GM19023 (cell line): ENCODE data around the gene EDC4.
A peak's percentile ranks its signal among the peaks of the same experiment; 100 is the strongest.

Experiments
- ATAC-seq: cut with Tn5 transposase; IDR thresholded peaks from one replicate; pipeline ENCODE4 v1.9.1; 2021; ENCODE audit warnings: mild to moderate bottlenecking, moderate library complexity; ENCODE audit not compliant: unreplicated experiment

Gene EDC4

GRCh38 chr16:67878846-67879245, 6.0 kb downstream of the EDC4 start:
- no peak for ATAC-seq

DNA sequence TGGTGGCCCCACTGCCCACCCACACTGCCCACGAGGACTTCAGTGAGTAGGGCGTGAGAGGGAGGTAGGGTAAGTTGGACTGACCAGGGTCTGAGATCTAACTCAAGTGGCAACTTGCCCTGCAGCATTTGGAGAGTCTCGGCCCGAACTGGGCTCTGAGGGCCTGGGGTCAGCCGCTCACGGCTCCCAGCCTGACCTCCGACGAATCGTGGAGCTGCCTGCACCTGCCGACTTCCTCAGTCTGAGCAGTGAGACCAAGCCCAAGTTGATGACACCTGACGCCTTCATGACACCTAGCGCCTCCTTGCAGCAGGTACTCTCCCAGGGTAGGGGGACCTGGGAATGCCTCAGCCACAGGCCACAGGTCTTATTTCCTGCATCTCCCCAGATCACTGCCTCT, 6.6 kb downstream of the EDC4 start:
- ATAC-seq = no peak

DNA sequence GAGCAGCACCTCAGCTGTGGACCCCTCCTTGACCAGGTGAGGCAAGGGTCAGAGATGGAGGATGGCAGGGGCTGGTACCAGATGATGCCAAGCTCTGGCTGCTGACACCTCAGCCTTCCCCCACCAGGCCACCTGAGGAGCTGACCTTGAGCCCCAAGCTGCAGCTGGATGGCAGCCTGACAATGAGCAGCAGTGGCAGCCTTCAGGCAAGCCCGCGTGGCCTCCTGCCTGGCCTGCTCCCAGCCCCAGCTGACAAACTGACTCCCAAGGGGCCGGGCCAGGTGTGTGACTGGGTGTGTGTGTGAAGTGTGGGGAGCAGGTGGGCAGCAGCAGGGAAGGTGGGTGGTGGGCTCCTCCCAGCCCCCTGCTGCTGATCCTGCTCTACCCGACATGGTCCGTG, 7.1 kb downstream of the EDC4 start:
- no peak for ATAC-seq

GRCh38 chr16:67880584-67880983, 7.7 kb downstream of the EDC4 start:
- ATAC-seq = no peak

GRCh38 chr16:67881621-67882161, 8.8 kb downstream of the EDC4 start:
- no peak for ATAC-seq

DNA sequence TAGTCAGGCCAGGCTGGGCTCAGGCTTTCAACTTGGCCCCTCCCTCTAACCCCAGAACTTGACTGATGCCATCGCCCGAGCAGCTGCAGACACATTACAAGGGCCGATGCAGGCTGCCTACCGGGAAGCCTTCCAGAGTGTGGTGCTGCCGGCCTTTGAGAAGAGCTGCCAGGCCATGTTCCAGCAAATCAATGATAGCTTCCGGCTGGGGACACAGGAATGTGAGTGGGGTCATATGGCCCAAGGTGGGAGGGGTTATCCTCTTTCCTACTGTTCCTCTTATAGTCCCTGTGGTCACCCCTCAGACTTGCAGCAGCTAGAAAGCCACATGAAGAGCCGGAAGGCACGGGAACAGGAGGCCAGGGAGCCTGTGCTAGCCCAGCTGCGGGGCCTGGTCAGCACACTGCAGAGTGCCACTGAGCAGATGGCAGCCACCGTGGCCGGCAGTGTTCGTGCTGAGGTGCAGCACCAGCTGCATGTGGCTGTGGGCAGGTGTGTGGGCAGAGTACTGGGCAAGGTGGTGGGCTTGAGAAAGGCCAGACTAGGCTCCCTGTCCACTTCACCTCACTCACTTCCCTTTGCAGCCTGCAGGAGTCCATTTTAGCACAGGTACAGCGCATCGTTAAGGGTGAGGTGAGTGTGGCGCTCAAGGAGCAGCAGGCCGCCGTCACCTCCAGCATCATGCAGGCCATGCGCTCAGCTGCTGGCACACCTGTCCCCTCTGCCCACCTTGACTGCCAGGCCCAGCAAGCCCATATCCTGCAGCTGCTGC, 9.7 kb downstream of the EDC4 start:
- ATAC-seq = no peak

- no peak for ATAC-seq
These were observed 10.5 kb downstream of the EDC4 start for GRCh38 chr16:67883146-67883871.

GRCh38 chr16:67883872-67884261, 11.0 kb downstream of the EDC4 start:
- no peak for ATAC-seq

DNA sequence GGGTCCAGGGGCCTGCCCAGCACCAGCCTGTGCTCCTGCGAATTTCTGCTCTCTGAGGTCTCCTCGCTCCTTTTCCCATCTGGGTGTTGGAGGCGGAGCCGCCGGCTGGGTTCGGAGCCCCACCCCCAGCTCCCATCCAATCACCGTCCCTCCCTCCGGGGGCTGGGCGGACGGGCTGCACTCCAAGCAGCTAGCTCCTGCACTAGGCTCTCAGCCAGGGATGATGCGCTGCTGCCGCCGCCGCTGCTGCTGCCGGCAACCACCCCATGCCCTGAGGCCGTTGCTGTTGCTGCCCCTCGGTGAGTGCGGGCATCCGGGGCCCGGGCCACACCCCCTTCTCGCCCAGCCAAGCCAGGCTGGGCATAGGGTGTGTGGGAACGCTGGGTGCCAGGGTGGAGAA, 11.8 kb downstream of the EDC4 start, which contains the start of gene NRN1L:
Gene NRN1L, plus strand, starts transcription at position 202 of the 400 bp plus-strand sequence. Its CDS starts 19 bp downstream, at position 221.
- no peak for ATAC-seq

- no peak for ATAC-seq
These were observed 12.7 kb downstream of the EDC4 start for GRCh38 chr16:67885545-67885944.

GRCh38 chr16:67885976-67886375, 13.1 kb downstream of the EDC4 start:
- ATAC-seq = no peak

DNA sequence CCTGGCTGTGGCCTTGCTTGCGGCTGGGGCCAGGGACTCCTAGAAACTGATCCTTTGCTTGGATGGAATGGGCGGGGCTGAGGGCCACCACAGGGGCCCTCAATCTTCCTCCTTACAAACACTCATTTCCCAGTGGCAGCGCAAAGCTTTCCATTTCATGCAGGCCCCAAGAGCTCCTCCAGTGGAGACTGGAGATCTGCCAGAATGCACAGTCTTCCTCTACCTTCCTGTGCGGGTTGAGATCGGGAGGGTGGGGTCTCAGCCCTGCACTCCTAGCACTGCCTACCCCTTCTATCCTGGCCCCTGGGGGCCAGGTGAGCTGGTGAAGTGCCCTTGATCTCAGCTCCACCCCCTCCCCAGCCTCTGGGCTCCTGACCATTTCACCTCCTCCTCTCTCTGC, 13.5 kb downstream of the EDC4 start:
- ATAC-seq = no peak

- no peak for ATAC-seq
These were observed 15.5 kb downstream of the EDC4 start for GRCh38 chr16:67888331-67888730.

GRCh38 chr16:67892375-67892774, 19.5 kb downstream of the EDC4 start:
- no peak for ATAC-seq

DNA sequence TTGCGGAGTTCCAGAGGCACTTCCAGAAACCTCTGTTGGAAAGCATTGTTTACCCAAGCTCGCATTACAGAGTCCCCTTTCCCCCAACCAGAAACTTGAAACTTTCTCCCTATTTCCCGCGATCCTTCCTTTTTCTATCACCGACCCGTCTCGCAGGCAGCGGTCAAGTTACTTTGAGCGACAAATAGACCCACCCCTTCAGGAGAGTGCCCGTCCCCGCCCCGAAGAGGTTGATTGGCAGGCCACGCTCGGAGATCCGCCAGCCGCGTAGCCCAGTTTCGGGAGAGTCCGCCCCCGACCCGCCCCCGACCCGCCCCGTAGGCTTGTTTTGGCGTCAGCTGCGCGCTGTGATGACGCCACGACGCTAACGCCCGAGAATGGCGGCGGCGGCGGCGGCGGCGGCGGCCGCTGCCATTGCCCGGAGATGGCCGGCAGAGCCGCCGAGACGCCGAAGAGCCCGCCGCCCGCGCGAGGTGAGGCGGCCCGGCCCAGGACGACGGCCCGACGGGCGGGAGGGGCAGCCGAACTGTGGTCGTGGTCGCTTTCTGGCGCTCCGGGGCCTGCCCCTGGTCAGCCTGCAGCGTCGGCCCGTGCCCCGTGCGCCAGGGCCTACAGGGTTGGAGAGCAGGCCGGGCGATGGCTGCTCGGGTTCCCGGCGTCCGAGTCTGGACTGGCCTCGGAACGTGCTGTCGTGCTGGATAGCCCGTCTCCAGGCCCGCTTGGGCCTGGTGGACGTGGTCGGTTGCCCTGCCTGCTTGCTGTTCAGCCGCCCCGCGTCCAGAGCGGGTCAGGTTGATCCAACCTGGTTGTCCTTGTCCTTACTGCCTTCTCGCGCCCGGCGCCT, 20.3 kb downstream of the EDC4 start, which contains the start of gene PSKH1:
Gene PSKH1, plus strand, starts transcription at position 356 of the 844 bp plus-strand sequence. CDS start 15,496 bp downstream, outside the sequence.
- peak; percentile 95 for ATAC-seq

DNA sequence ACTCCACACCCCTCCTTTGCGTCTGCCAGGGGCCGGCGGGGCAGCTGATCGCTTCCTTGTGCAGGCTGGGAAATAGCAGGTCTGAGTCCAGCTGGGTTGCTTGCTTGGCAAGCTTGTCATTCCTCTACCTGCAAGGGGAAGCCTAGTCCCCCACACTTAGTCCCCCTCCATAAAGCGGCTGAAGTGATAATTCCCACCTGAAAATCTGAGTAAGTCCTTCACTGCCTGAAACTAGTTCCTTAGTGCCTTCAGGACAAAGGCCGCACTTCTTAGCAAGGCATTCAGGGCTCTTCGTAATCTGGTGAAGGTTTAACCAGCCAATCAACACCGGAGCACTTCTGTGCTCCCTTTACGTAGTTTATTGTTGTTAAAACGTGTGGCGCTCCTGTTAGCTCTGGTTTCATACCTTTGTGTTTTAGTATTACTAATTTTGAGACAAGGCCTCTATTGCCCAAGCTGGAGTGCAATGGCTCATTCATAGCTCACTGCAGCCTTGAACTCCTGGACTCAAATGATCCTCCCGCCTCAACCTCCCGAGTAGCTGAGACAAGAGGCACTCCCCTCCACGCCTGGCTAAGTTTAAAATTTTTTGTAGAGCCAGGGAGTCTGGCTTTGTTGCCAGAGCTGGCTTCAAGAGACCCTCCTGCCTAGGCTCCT, 21.0 kb downstream of the EDC4 start:
- no peak for ATAC-seq

DNA sequence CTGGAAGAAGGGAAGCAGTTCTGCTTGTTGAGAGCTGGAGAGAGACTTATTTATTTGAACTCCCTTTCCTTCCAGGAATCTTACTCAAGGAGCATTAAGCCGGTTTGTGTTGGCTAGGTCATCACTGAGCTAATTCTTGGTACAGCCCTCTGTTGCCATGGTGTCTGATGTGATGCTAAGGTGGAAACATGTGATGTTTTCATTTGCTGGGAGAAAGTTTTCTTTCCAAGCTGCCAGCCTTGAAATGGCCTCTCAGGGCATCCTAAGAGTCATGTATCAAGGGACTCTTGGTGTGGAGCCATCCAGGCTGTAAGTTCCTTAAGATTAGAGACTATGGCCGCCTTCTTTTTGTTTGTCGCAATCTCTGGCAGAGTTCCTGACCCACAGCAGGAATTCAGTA, 24.4 kb downstream of the EDC4 start:
- ATAC-seq = no peak

DNA sequence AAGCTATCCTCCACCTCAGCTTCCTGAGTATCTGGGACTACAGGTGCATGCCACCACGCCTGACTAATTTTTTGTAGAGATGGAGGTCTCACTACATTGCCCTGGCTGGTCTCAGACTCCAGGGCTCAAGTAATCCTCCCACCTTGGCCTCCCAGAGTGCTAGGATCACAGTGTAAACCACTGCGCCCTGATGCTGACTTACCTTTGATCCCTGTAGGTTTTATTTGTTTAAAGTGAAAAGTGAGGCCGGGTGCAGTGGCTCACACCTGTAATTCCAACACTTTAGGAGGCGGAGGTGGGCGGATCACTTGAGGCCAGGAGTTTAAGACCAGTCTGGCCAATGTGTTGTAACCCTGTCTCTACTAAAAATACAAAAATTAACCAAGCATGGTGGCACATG, 28.9 kb downstream of the EDC4 start:
- no peak for ATAC-seq

DNA sequence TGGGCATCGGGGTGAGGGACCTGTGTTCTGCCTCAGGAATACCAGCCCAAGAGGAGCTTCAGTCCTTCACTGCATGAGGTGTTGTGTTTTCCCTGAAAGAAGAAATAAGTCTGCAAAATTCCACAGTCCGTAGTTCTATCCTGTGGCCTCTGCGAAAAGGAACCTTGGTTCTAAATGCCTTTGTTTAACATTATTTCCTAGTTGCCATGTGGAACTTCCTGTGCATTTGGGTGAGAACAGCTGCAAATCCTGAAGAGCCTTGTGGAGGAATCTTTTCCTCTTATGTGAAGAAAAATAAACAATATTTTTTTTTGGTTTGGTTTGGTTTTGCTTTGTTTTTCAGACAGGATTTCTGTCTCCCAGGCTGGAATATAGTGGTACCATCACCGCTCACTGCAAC, 30.0 kb downstream of the EDC4 start:
- no peak for ATAC-seq

DNA sequence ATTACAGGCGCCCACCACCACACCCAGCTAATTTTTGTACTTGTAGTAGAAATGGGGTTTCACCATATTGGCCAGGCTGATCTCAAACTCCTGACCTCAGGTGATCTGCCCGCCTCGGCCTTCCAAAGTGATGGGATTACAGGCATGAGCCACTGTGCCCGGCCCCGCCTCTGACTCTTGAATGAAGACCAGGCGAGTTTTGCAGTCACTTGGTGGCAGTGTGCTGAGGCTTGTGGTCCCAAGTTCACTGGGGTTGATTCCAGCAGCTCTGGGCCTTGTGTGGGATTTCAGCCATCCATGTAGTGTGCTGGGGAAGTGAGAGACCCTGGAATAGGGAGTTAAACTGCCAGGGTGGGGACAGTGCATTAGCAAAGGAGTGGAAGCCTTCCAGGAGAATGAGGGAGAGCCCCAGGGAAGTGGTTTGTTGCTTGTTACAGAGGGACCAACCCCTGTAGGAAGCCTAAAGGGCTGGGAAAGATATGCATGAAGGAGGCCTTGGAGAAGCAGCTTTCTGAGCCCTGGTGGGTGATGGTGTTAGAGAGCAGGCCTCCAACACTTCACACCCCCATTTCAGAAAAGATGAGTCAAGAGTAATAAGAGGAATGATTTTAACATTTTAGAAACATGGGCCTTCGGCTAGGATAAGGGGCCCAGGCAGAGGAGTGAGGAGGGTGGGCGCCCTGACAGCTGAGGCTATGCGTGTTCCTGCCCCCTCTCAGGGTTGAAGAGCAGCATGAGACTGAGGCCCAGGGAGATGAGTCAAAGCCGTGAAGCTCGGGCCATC, 34.7 kb downstream of the EDC4 start:
- ATAC-seq = no peak
